ENCODE measurements around the gene GAK. TPM values are rescaled to one million over a fixed set of nuclear protein-coding genes. Genes with fewer than 3 reads are reported as not detected.
A peak's percentile ranks its signal among the peaks of the same experiment; 100 is the strongest.

Gene GAK
- total and polyA plus RNA-seq, 2 of the 4 experiments (the other 2 are of a cell fraction), result 45.1 to 133 TPM

DNA sequence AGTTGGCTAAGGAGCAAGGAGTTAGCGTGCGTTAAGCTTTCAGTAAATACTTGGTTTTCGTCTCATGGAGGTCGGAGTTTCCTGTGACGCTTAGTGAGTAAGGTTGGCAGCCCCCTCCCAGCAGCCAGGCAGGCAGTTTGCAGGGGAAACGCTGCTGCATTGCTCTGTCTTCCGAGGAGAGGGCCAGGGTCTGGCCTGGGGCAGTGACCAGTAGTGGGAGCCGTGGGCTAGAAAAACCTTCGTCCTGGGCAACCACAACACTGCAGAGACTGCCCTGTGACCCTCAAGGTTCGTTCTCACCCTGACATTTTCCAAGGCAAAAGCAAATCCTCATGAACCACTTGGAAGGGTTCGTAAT lies 576 bp upstream of the GAK start:
- Histone ChIP-seq H3K9me1 (ENCODE audit: insufficient read depth, low read length) (peaks cover 22% of the 10 kb centered on the region), H2BK5ac (ENCODE audit: low read depth, low read length, poor library complexity, severe bottlenecking) (no peak overlapping the region), H4K20me1 (ENCODE audit: insufficient read depth, low read length) (peaks cover 41% of the 10 kb centered on the region), H3K4me3 (ENCODE audit: insufficient read depth, low read depth, low read length) (peak overlapping the region; percentile 78), H3K9me3 (ENCODE audit: control insufficient read depth, insufficient read depth, low read length) (no peaks in the 10 kb centered on the region), H3K4ac (ENCODE audit: low read depth, low read length) (peak overlapping the region; percentile 47), H2BK20ac (ENCODE audit: low read depth, low read length) (no peak overlapping the region), H3K4me1 (ENCODE audit: control insufficient read depth, insufficient read depth, low read length) (peaks cover 11% of the 10 kb centered on the region), H2BK120ac (ENCODE audit: low read depth, low read length) (no peak overlapping the region), H2AK5ac (ENCODE audit: low read depth, low read length) (peak overlapping the region; percentile 23; the same call in 1 of the 2 replicates), H3K27me3 (ENCODE audit: control insufficient read depth, insufficient read depth, low read length) (no peaks in the 10 kb centered on the region), H4K91ac (ENCODE audit: insufficient read depth, low read depth, low read length) (0 out of 2 replicates have a peak overlapping the region, but pooled peaks have one; percentile 3), H2AK9ac (replicated peaks; ENCODE audit: low read depth, low read length, poor library complexity) (peak overlapping the region; percentile 70), H3K27ac (ENCODE audit: insufficient read depth, low read length) (peak overlapping the region; percentile 65), H2BK15ac (ENCODE audit: low read depth, low read length) (no peak overlapping the region), H4K5ac (ENCODE audit: low read depth, low read length) (peak overlapping the region; percentile 47), H3K36me3 (ENCODE audit: control insufficient read depth, insufficient read depth, low read length) (no peaks in the 10 kb centered on the region), H2AFZ (replicated peaks; ENCODE audit: low read length, poor library complexity) (peak overlapping the region; percentile 94), H3K9ac (ENCODE audit: low read depth, low read length) (peak overlapping the region; percentile 85), H3K18ac (ENCODE audit: low read depth, low read length) (no peak overlapping the region), H3K79me1 (ENCODE audit: low read depth in 1 of 2, low read length in 2 of 2) (peaks cover 9 to 50% of the 10 kb centered on the region in 2 experiments), H3K4me2 (ENCODE audit: low read depth, low read length) (peak overlapping the region; percentile 94), H4K8ac (ENCODE audit: low read depth in 2 of 2, low read length in 2 of 2) (peak overlapping the region; percentile 36 to 87; a peak in 3 of 4 replicates), H3K23ac (ENCODE audit: low read depth, low read length) (peak overlapping the region; percentile 58; the same call in 1 of the 2 replicates), H3K56ac (ENCODE audit: extremely low read depth, insufficient read depth, low read length) (peak overlapping the region; percentile 77; the same call in 1 of the 2 replicates), H3K14ac (replicated peaks; ENCODE audit: low read depth, low read length) (peak overlapping the region; percentile 82; the same call in 1 of the 2 replicates)
- ATAC-seq (ENCODE audit: low read depth), result peak; percentile 6
- POLR2A ChIA-PET (ENCODE audit: unreplicated experiment), result no interaction called here
- TF ChIP-seq, protein P1, sequence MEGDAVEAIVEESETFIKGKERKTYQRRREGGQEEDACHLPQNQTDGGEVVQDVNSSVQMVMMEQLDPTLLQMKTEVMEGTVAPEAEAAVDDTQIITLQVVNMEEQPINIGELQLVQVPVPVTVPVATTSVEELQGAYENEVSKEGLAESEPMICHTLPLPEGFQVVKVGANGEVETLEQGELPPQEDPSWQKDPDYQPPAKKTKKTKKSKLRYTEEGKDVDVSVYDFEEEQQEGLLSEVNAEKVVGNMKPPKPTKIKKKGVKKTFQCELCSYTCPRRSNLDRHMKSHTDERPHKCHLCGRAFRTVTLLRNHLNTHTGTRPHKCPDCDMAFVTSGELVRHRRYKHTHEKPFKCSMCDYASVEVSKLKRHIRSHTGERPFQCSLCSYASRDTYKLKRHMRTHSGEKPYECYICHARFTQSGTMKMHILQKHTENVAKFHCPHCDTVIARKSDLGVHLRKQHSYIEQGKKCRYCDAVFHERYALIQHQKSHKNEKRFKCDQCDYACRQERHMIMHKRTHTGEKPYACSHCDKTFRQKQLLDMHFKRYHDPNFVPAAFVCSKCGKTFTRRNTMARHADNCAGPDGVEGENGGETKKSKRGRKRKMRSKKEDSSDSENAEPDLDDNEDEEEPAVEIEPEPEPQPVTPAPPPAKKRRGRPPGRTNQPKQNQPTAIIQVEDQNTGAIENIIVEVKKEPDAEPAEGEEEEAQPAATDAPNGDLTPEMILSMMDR (conservative IDR thresholded peaks at IDR 0.05; ENCODE audit: low read depth, low read length), result 0 out of 2 replicates have a peak, but pooled peaks have one; percentile 2
- TF ChIP-seq RAD21 (IDR thresholded peaks at IDR 0.05; ENCODE audit: low read length), result 0 out of 2 replicates have a peak, but pooled peaks have one; percentile 15
- no peak for TF ChIP-seq FOS (IDR thresholded peaks at IDR 0.05; ENCODE audit: low read depth, low read length)
- DNase-seq, result peak; percentile 23
- in situ Hi-C loops (cut with MboI; ENCODE audit: low sequenced_read_pairs) (no loop called here), intact Hi-C loops (cut with micrococcal nuclease) (loop anchor here (10.0 kb wide), 1 partner anchor 148 kb away; no protein-coding TSS in a partner anchor), dilution Hi-C loops (cut with HindIII; ENCODE audit: low sequenced_read_pairs, unreplicated experiment) (no loop called here)
- no TSS peak for BruUV-seq (replicated peaks)
- 6% methylated on average over 2 of the region's 11 CpGs; no CpG with 5 or more reads in 1 of the 2 experiments for WGBS, 2 experiments (ENCODE audit: extremely low coverage in 2 of 2, insufficient read length in 1 of 2)
- CTCF ChIA-PET, result interaction anchor here (1.2 kb wide), 1 partner anchor 42 kb away, joined by 3 read pairs; no protein-coding TSS in a partner anchor

Data from IMR-90 (cell line).